HEK293 (cell line): ENCODE results near the gene CTRB1.

Source experiments
- KLF1 ChIP-seq: fragments of 450-650 bp; formaldehyde crosslinking; IDR thresholded peaks from 2 replicates; pipeline ENCODE4 v1.5.1; 2016; ENCODE audit warnings: missing biosample characterization, missing genetic modification characterization
- SP3 ChIP-seq: fragments of 450-650 bp; formaldehyde crosslinking; IDR thresholded peaks from 2 replicates; pipeline ENCODE4 v1.5.1; 2016; ENCODE audit warnings: missing biosample characterization, missing genetic modification characterization
- YY1 ChIP-seq: fragments of 450-650 bp; formaldehyde crosslinking; IDR thresholded peaks from 2 replicates; pipeline ENCODE4 v1.5.1; 2018; ENCODE audit warnings: missing biosample characterization, missing genetic modification characterization
- ZBTB20 ChIP-seq: fragments of 450-650 bp; formaldehyde crosslinking; IDR thresholded peaks from 2 replicates; pipeline ENCODE4 v1.5.1; 2016; ENCODE audit warnings: missing biosample characterization, missing genetic modification characterization
- ZSCAN16 ChIP-seq: fragments of 450-650 bp; formaldehyde crosslinking; IDR thresholded peaks from 2 replicates; pipeline ENCODE4 v1.5.1; 2016; ENCODE audit warnings: missing biosample characterization, missing genetic modification characterization
- TF ChIP-seq, protein P1 (sequence below): fragments of 450-650 bp; formaldehyde crosslinking; IDR thresholded peaks from 2 replicates; pipeline ENCODE4 v1.5.1; 2016; ENCODE audit warnings: missing biosample characterization, missing genetic modification characterization
- TF ChIP-seq, protein P2 (sequence below): sonication (generic); formaldehyde crosslinking; IDR thresholded peaks from 2 replicates; pipeline ENCODE4 v1.8.1; 2022; ENCODE audit warnings: mild to moderate bottlenecking, moderate library complexity, missing genetic modification reagents
- TF ChIP-seq, protein P3 (sequence below): fragments of 450-650 bp; formaldehyde crosslinking; IDR thresholded peaks from 2 replicates; pipeline ENCODE4 v1.5.1; 2016; ENCODE audit warnings: missing biosample characterization, missing genetic modification characterization, low read depth

GRCh38 chr16:75260851-75261589 is 42.2 kb downstream of the CTRB1 start:
- TF ChIP-seq, protein P1, sequence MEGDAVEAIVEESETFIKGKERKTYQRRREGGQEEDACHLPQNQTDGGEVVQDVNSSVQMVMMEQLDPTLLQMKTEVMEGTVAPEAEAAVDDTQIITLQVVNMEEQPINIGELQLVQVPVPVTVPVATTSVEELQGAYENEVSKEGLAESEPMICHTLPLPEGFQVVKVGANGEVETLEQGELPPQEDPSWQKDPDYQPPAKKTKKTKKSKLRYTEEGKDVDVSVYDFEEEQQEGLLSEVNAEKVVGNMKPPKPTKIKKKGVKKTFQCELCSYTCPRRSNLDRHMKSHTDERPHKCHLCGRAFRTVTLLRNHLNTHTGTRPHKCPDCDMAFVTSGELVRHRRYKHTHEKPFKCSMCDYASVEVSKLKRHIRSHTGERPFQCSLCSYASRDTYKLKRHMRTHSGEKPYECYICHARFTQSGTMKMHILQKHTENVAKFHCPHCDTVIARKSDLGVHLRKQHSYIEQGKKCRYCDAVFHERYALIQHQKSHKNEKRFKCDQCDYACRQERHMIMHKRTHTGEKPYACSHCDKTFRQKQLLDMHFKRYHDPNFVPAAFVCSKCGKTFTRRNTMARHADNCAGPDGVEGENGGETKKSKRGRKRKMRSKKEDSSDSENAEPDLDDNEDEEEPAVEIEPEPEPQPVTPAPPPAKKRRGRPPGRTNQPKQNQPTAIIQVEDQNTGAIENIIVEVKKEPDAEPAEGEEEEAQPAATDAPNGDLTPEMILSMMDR (tag by site-specific recombination): no peak
- TF ChIP-seq KLF1 (tag by site-specific recombination): no peak
- TF ChIP-seq, protein P2, sequence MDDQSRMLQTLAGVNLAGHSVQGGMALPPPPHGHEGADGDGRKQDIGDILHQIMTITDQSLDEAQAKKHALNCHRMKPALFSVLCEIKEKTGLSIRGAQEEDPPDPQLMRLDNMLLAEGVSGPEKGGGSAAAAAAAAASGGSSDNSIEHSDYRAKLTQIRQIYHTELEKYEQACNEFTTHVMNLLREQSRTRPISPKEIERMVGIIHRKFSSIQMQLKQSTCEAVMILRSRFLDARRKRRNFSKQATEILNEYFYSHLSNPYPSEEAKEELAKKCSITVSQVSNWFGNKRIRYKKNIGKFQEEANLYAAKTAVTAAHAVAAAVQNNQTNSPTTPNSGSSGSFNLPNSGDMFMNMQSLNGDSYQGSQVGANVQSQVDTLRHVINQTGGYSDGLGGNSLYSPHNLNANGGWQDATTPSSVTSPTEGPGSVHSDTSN (CRISPR knock-in tag): no peak
- TF ChIP-seq ZSCAN16: no peak
- TF ChIP-seq ZBTB20 (tag by site-specific recombination): no peak
- TF ChIP-seq YY1: no peak
- TF ChIP-seq, protein P3, sequence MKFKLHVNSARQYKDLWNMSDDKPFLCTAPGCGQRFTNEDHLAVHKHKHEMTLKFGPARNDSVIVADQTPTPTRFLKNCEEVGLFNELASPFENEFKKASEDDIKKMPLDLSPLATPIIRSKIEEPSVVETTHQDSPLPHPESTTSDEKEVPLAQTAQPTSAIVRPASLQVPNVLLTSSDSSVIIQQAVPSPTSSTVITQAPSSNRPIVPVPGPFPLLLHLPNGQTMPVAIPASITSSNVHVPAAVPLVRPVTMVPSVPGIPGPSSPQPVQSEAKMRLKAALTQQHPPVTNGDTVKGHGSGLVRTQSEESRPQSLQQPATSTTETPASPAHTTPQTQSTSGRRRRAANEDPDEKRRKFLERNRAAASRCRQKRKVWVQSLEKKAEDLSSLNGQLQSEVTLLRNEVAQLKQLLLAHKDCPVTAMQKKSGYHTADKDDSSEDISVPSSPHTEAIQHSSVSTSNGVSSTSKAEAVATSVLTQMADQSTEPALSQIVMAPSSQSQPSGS (tag by site-specific recombination): no peak
- TF ChIP-seq SP3 (tag by site-specific recombination): no peak
